NCI-H187 (cell line): Measurements from ENCODE around the gene SH3GL1.
"Not testable (repeated sequence)": the region's sequence is repeated elsewhere in the genome, so short reads cannot be mapped to it uniquely, and the experiment has no call there.

Experiments used
- DNase-seq, 2 experiments: peaks; one replicate each; lab custom pipeline; 2025; lab: John Stamatoyannopoulos, UW

The SH3GL1 gene

GRCh38 chr19:4342615-4343369, 57.6 kb downstream of the SH3GL1 start:
- peak; percentile 96 for DNase-seq

- DNase-seq: no peak
Observed at GRCh38 chr19:4342314-4342614, 58.1 kb downstream of the SH3GL1 start.

GRCh38 chr19:4338441-4339355, 61.6 kb downstream of the SH3GL1 start, which contains the start of gene STAP2:
Gene STAP2 (minus strand): TSS chr19:4338827. CDS start chr19:4338753, 74 bp downstream.
- no peak for DNase-seq

GRCh38 chr19:4337906-4338440, 62.4 kb downstream of the SH3GL1 start:
- DNase-seq: no peak

- DNase-seq: no peak
Observed at GRCh38 chr19:4334929-4335570, 65.3 kb downstream of the SH3GL1 start.

- no peak for DNase-seq
Observed at GRCh38 chr19:4329858-4330257, 70.5 kb downstream of the SH3GL1 start.

GRCh38 chr19:4328991-4329681, 71.2 kb downstream of the SH3GL1 start:
- not testable (repeated sequence) for DNase-seq

- DNase-seq: peak; percentile 84
Observed at GRCh38 chr19:4328243-4328990, 71.9 kb downstream of the SH3GL1 start.

- DNase-seq: no peak
Observed at GRCh38 chr19:4327877-4328242, 72.5 kb downstream of the SH3GL1 start.

- DNase-seq: peak; percentile 47 to 55
Observed at GRCh38 chr19:4327252-4327876, 73.0 kb downstream of the SH3GL1 start.

- no peak for DNase-seq
Observed at GRCh38 chr19:4326837-4327251, 73.5 kb downstream of the SH3GL1 start.

GRCh38 chr19:4326215-4326836, 74.0 kb downstream of the SH3GL1 start:
- no peak for DNase-seq

- DNase-seq: no peak
Observed at GRCh38 chr19:4324228-4324627, 76.1 kb downstream of the SH3GL1 start.

- no peak for DNase-seq
Observed at GRCh38 chr19:4323692-4324091, 76.7 kb downstream of the SH3GL1 start.

GRCh38 chr19:4322942-4323665, 77.2 kb downstream of the SH3GL1 start:
- DNase-seq: no peak

GRCh38 chr19:4320419-4320818, 79.9 kb downstream of the SH3GL1 start:
- no peak for DNase-seq

- no peak for DNase-seq
Observed at GRCh38 chr19:4319067-4319718, 81.2 kb downstream of the SH3GL1 start.

GRCh38 chr19:4318460-4318859, 81.9 kb downstream of the SH3GL1 start:
- no peak for DNase-seq

- DNase-seq: no peak
Observed at GRCh38 chr19:4316956-4317355, 83.4 kb downstream of the SH3GL1 start.
